Activated T-cell treated with anti-CD3 and anti-CD28 coated beads, Interleukin-2, amount 50 U/mL, for 72 hours (primary cell): Measurements from ENCODE around the gene PIP5K1C. TPM values are rescaled to one million over a fixed set of nuclear protein-coding genes. Genes with fewer than 3 reads are reported as not detected.
A peak's percentile ranks its signal among the peaks of the same experiment; 100 is the strongest.
"Not testable (repeated sequence)": the region's sequence is repeated elsewhere in the genome, so short reads cannot be mapped to it uniquely, and the experiment has no call there.

Experiments
- ATAC-seq, 2 donors: fragments of 150-1000 bp; cut with Tn5 transposase; replicated peaks in 1 of 2; 2 replicates each; pipeline ENCODE4 v1.10.0; 2021; ENCODE audit warnings: moderate library complexity in 2 of 2, mild to moderate bottlenecking in 1 of 2
- DNase-seq, 2 donors: peaks; one replicate each; pipeline ENCODE4 v3.0.0; 2021 to 2022; ENCODE audit warnings: mixed read lengths in 1 of 2
- H3K27ac Mint-ChIP-seq: one replicate; pipeline ENCODE4 v1.8.0; 2022; ENCODE audit warnings: mild to moderate bottlenecking, moderate library complexity, mixed read lengths
- H3K27me3 Mint-ChIP-seq: one replicate; pipeline ENCODE4 v1.8.0; 2022; ENCODE audit warnings: low read depth, mixed read lengths
- H3K36me3 Mint-ChIP-seq, 2 donors: one replicate each; pipeline ENCODE4 v1.8.0; 2022; ENCODE audit warnings: mixed read lengths in 2 of 2, mild to moderate bottlenecking in 1 of 2; ENCODE audit not compliant: insufficient read depth in 2 of 2
- H3K4me1 Mint-ChIP-seq: one replicate; pipeline ENCODE4 v1.8.0; 2022; ENCODE audit warnings: low read depth, mixed read lengths
- H3K4me3 Mint-ChIP-seq, 2 donors: one replicate each; pipeline ENCODE4 v1.8.0; 2022; ENCODE audit warnings: mild to moderate bottlenecking in 2 of 2, mixed read lengths in 2 of 2, moderate library complexity in 2 of 2
- H3K9me3 Mint-ChIP-seq, 2 donors: one replicate each; pipeline ENCODE4 v1.8.0; 2022; ENCODE audit warnings: mixed read lengths in 2 of 2
- total RNA-seq, 2 donors: library from RNA; stranded (reverse); gene quantifications; one replicate each; pipeline ENCODE4 v1.2.3, GENCODE V29; 2022

Gene PIP5K1C
- total RNA-seq, 2 donors from 2014 or later: 16.0 to 21.0 TPM

DNA sequence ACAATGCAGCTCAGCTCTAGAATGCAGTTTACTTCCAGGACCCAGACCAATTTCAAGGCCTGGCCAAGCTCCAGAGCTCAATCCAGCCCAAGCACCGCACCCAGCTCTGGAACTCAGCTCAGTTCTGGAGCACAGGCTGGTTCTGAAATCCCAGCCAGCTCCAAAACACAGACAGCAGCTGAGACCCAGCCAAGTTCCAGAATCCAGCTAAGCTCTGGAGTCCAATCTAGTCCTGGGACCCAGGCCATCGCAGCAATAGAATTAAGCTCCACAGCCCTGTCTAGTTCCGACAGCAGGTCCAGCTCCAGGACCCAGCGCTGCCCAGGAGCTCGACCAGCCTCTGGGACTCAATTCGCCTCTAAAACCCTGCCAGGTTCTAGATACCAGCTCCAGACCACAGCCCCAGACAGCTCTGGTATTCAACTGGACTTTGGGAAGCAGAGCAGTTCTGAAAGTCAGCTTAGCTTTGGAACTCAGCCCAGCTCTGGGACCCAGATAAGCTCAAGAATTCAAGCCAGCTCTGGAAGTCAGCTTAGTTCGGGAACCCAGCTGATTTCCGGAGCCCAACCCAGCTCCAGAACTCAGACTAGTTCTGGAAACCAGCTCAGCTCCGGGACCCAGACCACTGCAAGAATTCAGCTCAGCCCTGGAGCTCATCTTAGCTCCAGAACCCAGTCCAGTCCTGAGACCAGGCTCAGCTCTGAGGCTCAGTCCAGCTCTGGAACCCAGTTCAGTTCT is 108.2 kb downstream of the PIP5K1C start:
- Mint-ChIP-seq H3K4me3 (no peak overlapping the region), H3K36me3 (no peaks in the 10 kb centered on the region), H3K27ac (no peak overlapping the region), H3K9me3 (no peaks in the 10 kb centered on the region), H3K27me3 (no peaks in the 10 kb centered on the region), H3K4me1 (no peaks in the 10 kb centered on the region)
- DNase-seq (no peak), ATAC-seq (no peak)

DNA sequence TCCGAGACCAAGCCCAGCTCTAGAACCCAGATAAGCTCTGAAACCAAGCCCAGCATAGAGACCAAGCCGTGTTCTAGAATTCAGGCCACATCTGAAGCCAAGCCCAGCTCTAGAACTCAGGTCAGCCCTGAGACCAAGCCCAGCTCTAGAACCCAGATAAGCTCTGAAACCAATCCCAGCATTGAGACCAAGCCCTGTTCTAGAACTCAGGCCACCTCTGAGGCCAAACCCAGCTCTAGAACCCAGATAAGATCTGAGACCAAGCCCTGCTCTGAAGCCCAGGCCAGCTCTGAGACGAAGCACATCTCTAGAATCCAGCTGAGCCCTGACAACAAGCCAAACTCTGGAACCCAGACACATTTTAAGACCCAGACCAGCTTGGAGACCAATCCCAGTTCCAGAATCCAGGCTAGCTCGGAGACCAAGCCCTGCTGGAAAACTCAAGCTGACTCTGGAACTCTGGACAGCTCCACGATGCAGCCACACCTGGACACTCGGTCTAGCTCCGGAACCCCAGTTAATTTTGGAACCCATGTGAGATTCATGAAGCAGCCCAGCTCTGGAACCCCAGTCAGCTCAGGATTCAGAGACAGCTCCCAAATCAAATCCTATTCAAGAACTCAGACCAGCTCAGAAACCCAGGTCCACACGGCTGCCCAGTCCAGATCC is 109.1 kb downstream of the PIP5K1C start:
- Mint-ChIP-seq H3K4me1 (no peaks in the 10 kb centered on the region), H3K27ac (no peak overlapping the region), H3K9me3 (no peaks in the 10 kb centered on the region), H3K4me3 (no peak overlapping the region), H3K27me3 (no peaks in the 10 kb centered on the region), H3K36me3 (no peaks in the 10 kb centered on the region)
- no peak for ATAC-seq
- DNase-seq: no peak

DNA sequence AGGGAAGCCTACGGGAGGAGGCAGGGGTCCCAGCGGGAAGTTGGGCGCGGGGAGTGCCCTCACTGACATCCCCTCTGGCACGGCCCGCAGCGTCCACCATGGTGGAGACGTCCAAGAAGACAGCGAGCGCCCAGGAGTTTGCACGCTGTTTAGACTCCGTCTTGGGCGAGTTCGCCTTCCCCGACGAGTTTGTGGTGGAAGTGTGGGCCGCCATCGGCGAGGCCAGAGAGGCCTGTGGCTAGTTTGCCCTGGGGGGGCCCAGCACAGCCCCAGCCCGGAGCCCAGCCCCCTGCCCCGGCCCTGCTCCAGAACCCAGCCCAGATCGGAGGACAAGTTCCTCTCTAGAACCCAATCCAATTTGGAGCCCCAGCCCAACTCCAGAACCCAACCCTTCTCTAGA is 110.3 kb downstream of the PIP5K1C start:
- Mint-ChIP-seq H3K4me1 (no peaks in the 10 kb centered on the region), H3K9me3 (no peaks in the 10 kb centered on the region), H3K4me3 (no peak overlapping the region), H3K27me3 (no peaks in the 10 kb centered on the region), H3K27ac (no peak overlapping the region), H3K36me3 (no peaks in the 10 kb centered on the region)
- no peak for ATAC-seq
- no peak for DNase-seq

DNA sequence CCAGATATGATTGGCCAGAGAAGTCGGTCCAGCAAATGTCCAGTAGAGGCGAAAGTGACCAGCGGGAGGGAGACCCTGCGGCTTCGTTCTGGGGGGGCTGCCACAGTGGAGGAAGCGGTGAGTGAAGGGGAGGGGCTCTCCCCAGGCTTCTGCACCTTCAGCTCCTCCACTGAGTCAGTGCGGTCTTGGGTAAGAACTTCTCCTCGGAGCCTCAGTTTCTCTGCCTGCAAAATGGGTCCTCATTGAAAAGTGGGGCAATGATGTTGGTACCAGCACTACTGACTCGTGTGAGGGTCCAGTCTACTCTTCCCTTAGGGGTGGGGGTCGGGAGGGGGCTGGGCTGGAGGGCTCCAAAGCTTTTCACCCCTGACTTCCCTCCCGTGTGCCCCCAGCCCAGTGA is 110.8 kb downstream of the PIP5K1C start:
- H3K27ac Mint-ChIP-seq: no peak overlapping the region
- H3K27me3 Mint-ChIP-seq: no peaks in the 10 kb centered on the region
- no peak for DNase-seq
- H3K4me3 Mint-ChIP-seq: no peak overlapping the region
- no peak for ATAC-seq
- H3K4me1 Mint-ChIP-seq: no peaks in the 10 kb centered on the region
- H3K36me3 Mint-ChIP-seq: no peaks in the 10 kb centered on the region
- no peaks in the 10 kb centered on the region for H3K9me3 Mint-ChIP-seq

DNA sequence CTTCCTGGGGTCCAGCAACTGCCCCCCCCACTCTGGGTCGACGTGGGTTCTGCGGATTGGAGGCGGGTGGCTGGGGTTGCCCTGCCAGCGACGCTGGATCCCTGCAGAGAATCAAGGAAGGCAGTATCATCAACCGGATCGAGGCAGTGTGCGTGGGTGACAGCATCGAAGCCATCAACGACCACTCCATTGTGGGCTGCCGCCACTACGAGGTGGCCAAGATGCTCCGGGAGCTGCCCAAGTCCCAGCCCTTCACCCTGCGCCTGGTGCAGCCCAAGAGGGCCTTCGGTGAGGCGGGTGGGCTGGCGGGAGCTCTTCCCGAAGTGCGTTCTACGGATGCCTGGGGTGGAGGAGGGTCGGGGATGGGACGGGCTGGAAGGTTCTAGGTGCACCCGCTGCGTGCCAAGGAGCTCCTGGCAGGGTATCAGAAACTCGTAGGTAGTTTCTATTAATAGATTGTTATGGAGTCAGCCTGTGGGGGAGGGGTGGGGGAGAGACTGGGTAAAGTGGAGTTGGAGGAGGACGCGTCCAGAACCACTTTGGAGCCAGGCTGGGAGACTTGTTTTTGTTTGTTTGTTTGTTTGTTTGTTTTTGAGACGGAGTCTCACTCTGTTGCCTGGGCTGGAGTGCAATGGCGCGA is 113.4 kb downstream of the PIP5K1C start:
- Mint-ChIP-seq H3K27ac (no peak overlapping the region), H3K4me1 (no peaks in the 10 kb centered on the region), H3K4me3 (no peak overlapping the region), H3K27me3 (no peaks in the 10 kb centered on the region), H3K36me3 (no peaks in the 10 kb centered on the region), H3K9me3 (no peaks in the 10 kb centered on the region)
- ATAC-seq (no peak), DNase-seq (no peak)

DNA sequence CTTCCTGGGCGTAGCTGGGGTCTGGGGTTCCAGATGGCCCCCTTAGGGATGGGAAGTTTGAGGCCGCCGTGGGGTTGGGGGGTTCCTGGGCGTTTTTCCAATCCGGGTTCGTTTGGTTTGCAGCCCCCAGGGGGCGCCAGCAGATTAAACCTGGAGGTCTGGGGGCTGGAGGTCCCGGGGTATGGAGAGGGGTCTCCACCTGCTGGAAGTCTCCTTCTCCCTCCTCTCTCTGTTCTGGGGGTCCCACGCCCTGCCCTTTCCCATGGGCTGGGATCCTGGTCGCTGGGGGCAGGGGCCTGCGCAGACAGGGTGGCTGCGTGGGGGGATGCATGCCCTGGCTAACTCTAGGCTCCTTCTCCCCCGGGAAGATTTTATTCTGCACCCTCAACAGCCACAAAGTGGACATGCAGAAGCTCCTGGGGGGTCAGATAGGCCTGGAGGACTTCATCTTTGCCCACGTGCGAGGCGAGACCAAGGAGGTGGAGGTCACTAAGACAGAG is 114.1 kb downstream of the PIP5K1C start:
- no peaks in the 10 kb centered on the region for H3K4me1 Mint-ChIP-seq
- no peaks in the 10 kb centered on the region for H3K9me3 Mint-ChIP-seq
- ATAC-seq (peak; percentile 39 to 47), DNase-seq (peak; percentile 46 to 55)
- peak overlapping the region; percentile 32 to 60 for H3K4me3 Mint-ChIP-seq
- H3K27ac Mint-ChIP-seq: no peak overlapping the region
- H3K27me3 Mint-ChIP-seq: no peaks in the 10 kb centered on the region
- no peaks in the 10 kb centered on the region for H3K36me3 Mint-ChIP-seq

DNA sequence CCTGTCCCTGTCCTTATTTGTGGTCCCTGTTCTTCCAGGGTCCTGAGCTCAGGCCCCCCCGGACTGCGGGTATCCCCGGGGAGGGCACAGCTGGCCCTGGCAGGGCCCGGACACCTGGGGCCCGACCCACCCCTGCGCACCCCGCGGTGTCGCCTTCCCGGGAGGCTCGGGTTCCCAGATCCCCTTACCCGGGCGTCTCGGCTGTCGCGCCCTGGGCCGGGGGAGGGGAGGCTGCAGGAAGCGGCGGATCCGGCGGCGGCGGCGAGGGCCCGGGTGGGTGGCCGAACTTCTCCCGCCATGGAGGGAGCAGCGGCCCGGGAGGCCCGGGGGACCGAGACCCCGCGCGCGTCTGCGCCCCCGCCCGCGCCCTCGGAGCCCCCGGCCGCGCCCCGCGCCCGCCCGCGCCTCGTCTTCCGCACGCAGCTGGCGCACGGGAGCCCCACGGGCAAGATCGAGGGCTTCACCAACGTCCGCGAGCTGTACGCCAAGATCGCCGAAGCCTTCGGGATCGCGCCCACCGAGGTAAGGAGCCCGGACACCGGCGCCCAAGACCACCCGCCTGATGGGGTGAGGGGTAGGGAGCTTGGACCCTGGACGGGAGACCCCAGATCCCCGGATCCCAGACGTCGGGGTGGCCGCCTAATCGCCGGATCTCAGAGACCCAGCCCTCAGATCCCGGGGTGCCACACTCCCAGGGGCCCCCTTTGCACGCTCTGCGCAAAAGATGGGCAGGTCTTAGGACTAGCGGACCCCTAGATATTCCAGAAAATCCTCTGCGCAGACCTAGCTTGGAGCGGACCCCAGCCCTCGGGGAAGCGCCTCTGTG is 114.8 kb downstream of the PIP5K1C start, which contains the start of gene GIPC3:
Gene GIPC3, plus strand, starts transcription at position 178 of the 826 bp plus-strand sequence. Its CDS starts 120 bp downstream, at position 298.
- DNase-seq: peak in 1 of 2 donors; percentile 29
- H3K36me3 Mint-ChIP-seq: no peaks in the 10 kb centered on the region
- no peaks in the 10 kb centered on the region for H3K4me1 Mint-ChIP-seq
- no peak within 1 kb of the TSS for H3K27ac Mint-ChIP-seq
- H3K27me3 Mint-ChIP-seq: no peaks in the 10 kb centered on the region
- ATAC-seq: peak; percentile 44 to 46
- no peaks in the 10 kb centered on the region for H3K9me3 Mint-ChIP-seq
- peak within 1 kb of the TSS; percentile 32 to 60 for H3K4me3 Mint-ChIP-seq

DNA sequence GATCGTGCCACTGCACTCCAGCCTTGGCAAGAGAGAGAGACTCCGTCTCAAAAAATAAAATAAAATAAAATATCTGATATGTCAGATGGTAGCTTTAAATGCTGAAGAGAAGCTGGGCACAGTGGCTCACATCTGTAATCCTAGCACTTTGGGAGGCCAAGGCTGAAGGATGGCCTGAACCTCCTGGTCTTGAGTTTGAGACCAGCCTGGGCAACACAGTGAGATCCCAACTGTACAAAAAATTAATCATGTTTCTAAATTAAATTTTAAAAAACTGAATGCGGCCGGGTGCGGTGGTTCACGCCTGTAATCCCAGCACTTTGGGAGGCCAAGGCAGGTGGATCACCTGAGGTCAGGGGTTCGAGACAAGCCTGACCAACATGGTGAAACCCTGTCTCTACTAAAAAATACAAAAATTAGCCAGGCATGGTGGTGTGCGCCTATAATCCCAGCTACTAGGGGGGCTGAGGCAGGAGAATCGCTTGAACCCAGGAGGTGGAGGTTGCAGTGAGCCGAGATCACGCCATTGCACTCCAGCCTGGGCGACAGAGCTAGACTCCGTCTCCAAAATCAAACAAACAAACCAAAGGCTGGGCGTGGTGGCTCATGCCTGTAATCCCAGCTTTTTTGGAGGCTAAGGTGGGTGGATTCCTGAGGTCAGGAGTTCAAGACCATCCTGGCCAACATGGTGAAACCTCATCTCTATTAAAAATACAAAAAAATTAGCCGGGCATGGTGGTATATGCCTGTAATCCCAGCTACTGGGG is 116.0 kb downstream of the PIP5K1C start:
- not testable (repeated sequence) for ATAC-seq, H3K27ac Mint-ChIP-seq, H3K36me3 Mint-ChIP-seq, H3K4me1 Mint-ChIP-seq, DNase-seq, H3K27me3 Mint-ChIP-seq, H3K9me3 Mint-ChIP-seq
- peak overlapping the region in 1 of 2 donors; percentile 29 for H3K4me3 Mint-ChIP-seq

DNA sequence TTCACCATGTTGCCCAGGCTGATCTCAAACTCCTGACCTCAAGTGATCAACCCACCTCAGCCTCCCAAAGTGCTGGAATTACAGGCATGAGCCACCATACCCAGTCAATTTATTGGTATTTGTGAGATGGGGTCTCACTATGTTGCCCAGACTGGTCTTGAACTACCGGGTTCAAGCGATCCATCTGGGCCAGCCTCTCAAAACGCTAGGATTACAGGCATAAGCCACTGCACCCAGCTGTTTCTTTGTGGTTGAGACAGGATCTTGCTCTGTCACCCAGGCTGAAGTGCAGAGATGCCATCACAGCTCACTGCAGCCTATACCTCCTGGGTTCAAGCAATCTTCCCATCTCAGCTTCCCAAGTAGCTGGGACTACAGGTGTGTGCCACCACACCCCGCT is 118.5 kb downstream of the PIP5K1C start:
- ATAC-seq, H3K4me3 Mint-ChIP-seq, H3K4me1 Mint-ChIP-seq: not testable (repeated sequence)

More for the DNA sequence above, 118.5 kb downstream of the PIP5K1C start:
- not testable (repeated sequence) for DNase-seq, H3K27ac Mint-ChIP-seq, H3K9me3 Mint-ChIP-seq, H3K36me3 Mint-ChIP-seq, H3K27me3 Mint-ChIP-seq

Other genes starting within 250 kb of the PIP5K1C start
- under 1 TPM; 0.62 to 0.88 TPM for gene SMIM24, start 219.9 kb downstream of the PIP5K1C start, total RNA-seq
- not detected for gene SMIM44, start 217.0 kb downstream of the PIP5K1C start, total RNA-seq
- gene DOHH, start 199.8 kb downstream of the PIP5K1C start, total RNA-seq: 10 to 100 TPM; 12.3 to 13.5 TPM
- 10 to 100 TPM; 66.2 to 85.9 TPM for gene FZR1, start 194.2 kb downstream of the PIP5K1C start, total RNA-seq
- gene TEKTIP1, start 161.3 kb downstream of the PIP5K1C start, total RNA-seq: 10 to 100 TPM in 1 of 2 donors, 1 to 10 TPM in 1; 4.6 to 10.7 TPM
- gene MFSD12, start 142.9 kb downstream of the PIP5K1C start, total RNA-seq: 10 to 100 TPM; 50.8 to 69.9 TPM
- gene HMG20B, start 127.5 kb downstream of the PIP5K1C start, total RNA-seq: 10 to 100 TPM; 68.9 to 78.3 TPM
- 1 to 10 TPM in 1 of 2 donors, under 1 TPM in 1; 0.65 to 1.1 TPM for gene GIPC3, start 115.0 kb downstream of the PIP5K1C start, total RNA-seq
- 1 to 10 TPM; 1.5 to 2.9 TPM for gene TBXA2R, start 93.6 kb downstream of the PIP5K1C start, total RNA-seq
- 10 to 100 TPM; 24.4 to 31.2 TPM for gene CACTIN, start 73.7 kb downstream of the PIP5K1C start, total RNA-seq
- 1 to 10 TPM; 1.7 to 5.8 TPM for gene TJP3, start 7.9 kb upstream of the PIP5K1C start, total RNA-seq
- 10 to 100 TPM; 51.8 to 52.7 TPM for gene APBA3, start 61.2 kb upstream of the PIP5K1C start, total RNA-seq
- gene MRPL54, start 62.2 kb upstream of the PIP5K1C start, total RNA-seq: 10 to 100 TPM; 67.3 to 74.2 TPM
- not detected for gene RAX2, start 71.8 kb upstream of the PIP5K1C start, total RNA-seq
- gene MATK, start 85.9 kb upstream of the PIP5K1C start, total RNA-seq: 10 to 100 TPM; 15.5 to 19.2 TPM
- under 1 TPM in 1 of 2 donors, not detected in 1; 0.56 TPM for gene ZFR2, start 168.6 kb upstream of the PIP5K1C start, total RNA-seq
- under 1 TPM in 1 of 2 donors, not detected in 1; 0.05 TPM for gene ATCAY, start 180.2 kb upstream of the PIP5K1C start, total RNA-seq
- not detected for gene NMRK2, start 232.6 kb upstream of the PIP5K1C start, total RNA-seq